PC-9 (cell line): ENCODE measurements around the gene ARHGAP26. TPM values are rescaled to one million over a fixed set of nuclear protein-coding genes. Genes with fewer than 3 reads are reported as not detected.
A peak's percentile ranks its signal among the peaks of the same experiment; 100 is the strongest.

Source experiments
- BruUV-seq: library from RNA; stranded (reverse); fragments of 400-500 nt; replicated peaks from 2 replicates; lab custom pipeline; 2021; lab: Mats Ljungman, UMichigan
- CTCF ChIA-PET: fragments of 300-600 bp; sonication (Branson Sonifier 250); formaldehyde crosslinking; loops from one replicate; lab custom pipeline; 2022; ENCODE audit warnings: antibody characterized with exemption; lab: Charles Lee
- POLR2A ChIA-PET: fragments of 300-600 bp; sonication (Branson Sonifier 250); formaldehyde crosslinking; loops from one replicate; lab custom pipeline; 2022; ENCODE audit warnings: antibody characterized with exemption; ENCODE audit not compliant: unreplicated experiment; lab: Charles Lee
- DNase-seq, 2 experiments: peaks; one replicate each; pipeline versions ENCODE4 v3.0.0 to v3.0.0-alpha.2; 2015 to 2022; ENCODE audit warnings: mixed read lengths in 1 of 2
- H2AFZ ChIP-seq: fragments of 200-600 bp; sonication (generic); 2 replicates; pipeline ENCODE4 v1.8.1; 2017; ENCODE audit warnings: antibody characterized with exemption
- H3F3A ChIP-seq: fragments of 200-600 bp; sonication (generic); 2 replicates; pipeline ENCODE4 v1.8.1; 2017; ENCODE audit warnings: antibody characterized with exemption, mild to moderate bottlenecking, low read depth; ENCODE audit not compliant: insufficient read depth
- H3K27ac ChIP-seq: fragments of 200-600 bp; sonication (generic); 2 replicates; pipeline ENCODE4 v1.6.1; 2016; ENCODE audit warnings: mixed run types
- H3K27me3 ChIP-seq: fragments of 200-600 bp; sonication (generic); 2 replicates; pipeline ENCODE4 v1.6.1; 2016; ENCODE audit warnings: low read depth, mixed run types; ENCODE audit not compliant: insufficient read depth
- H3K36me3 ChIP-seq: fragments of 200-600 bp; sonication (generic); 2 replicates; pipeline ENCODE4 v1.6.1; 2016; ENCODE audit warnings: low read depth, mixed run types
- H3K4me1 ChIP-seq: fragments of 200-600 bp; sonication (generic); replicated peaks from 2 replicates; pipeline ENCODE4 v1.6.1; 2016; ENCODE audit warnings: mixed run types; ENCODE audit not compliant: insufficient read depth
- H3K4me2 ChIP-seq: fragments of 200-600 bp; sonication (generic); 2 replicates; pipeline ENCODE4 v1.6.1; 2017; ENCODE audit warnings: mixed run types
- H3K4me3 ChIP-seq: fragments of 200-600 bp; sonication (generic); 2 replicates; pipeline ENCODE4 v1.6.1; 2016; ENCODE audit warnings: mixed run types
- H3K79me2 ChIP-seq: fragments of 200-600 bp; sonication (generic); 2 replicates; pipeline ENCODE4 v1.6.1; 2017; ENCODE audit warnings: low read depth, mixed run types
- H3K9me2 ChIP-seq: fragments of 200-600 bp; sonication (generic); 2 replicates; pipeline ENCODE4 v1.8.1; 2017; ENCODE audit warnings: mild to moderate bottlenecking; ENCODE audit not compliant: insufficient read depth
- H3K9me3 ChIP-seq: fragments of 200-600 bp; sonication (generic); 2 replicates; pipeline ENCODE4 v1.8.1; 2016; ENCODE audit warnings: low read depth; ENCODE audit not compliant: insufficient read depth
- H4K20me1 ChIP-seq: fragments of 200-600 bp; sonication (generic); 2 replicates; pipeline ENCODE4 v1.8.1; 2017; ENCODE audit not compliant: insufficient read depth
- EZH2 ChIP-seq: fragments of 200-600 bp; sonication (generic); IDR thresholded peaks from 2 replicates; pipeline ENCODE4 v1.8.0; 2017; ENCODE audit warnings: antibody characterized with exemption, low read depth
- intact Hi-C: fragments of 100-400 bp; cut with micrococcal nuclease; formaldehyde crosslinking; loops from one replicate; pipeline ENCODE4 v1.10.0; 2022; ENCODE audit not compliant: unreplicated experiment
- total RNA-seq: library from RNA; stranded (reverse); gene quantifications from 2 replicates; pipeline ENCODE4 v1.2.3, GENCODE V29; 2021
- TF ChIP-seq, protein P1 (sequence below): fragments of 200-600 bp; sonication (generic); conservative IDR thresholded peaks from 2 replicates; pipeline ENCODE4 v1.6.1; 2017; ENCODE audit warnings: mixed run types, antibody characterized with exemption, mild to moderate bottlenecking, moderate library complexity

Gene ARHGAP26
- total RNA-seq, 1 experiment from 2014 or later: 29.7 TPM

DNA sequence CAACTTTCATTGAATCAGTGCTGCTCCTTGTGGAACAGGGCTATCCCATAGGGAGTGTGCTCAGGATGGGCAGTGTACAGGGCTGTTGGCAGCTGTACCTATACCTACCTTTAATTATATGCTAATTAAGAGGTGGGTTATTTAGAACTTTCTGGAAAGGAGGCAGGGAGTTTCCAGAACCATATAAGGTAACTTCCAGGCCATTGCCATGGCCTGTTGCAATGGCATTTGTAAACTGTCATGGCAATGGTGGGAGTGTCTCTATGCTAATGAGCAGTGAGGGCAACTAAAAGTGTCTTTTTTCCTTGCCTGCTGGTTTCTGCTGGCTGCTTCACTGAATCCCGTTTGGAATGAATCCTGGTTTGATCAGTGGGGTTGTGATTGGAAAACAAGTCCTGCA, 2.3 kb upstream of the ARHGAP26 start:
- H3K79me2 ChIP-seq: peaks cover 13% of the 10 kb centered on the region
- H3F3A ChIP-seq: 0 out of 2 replicates have a peak, but pooled peaks cover 3% of the 10 kb centered on the region
- TF ChIP-seq, protein P1, sequence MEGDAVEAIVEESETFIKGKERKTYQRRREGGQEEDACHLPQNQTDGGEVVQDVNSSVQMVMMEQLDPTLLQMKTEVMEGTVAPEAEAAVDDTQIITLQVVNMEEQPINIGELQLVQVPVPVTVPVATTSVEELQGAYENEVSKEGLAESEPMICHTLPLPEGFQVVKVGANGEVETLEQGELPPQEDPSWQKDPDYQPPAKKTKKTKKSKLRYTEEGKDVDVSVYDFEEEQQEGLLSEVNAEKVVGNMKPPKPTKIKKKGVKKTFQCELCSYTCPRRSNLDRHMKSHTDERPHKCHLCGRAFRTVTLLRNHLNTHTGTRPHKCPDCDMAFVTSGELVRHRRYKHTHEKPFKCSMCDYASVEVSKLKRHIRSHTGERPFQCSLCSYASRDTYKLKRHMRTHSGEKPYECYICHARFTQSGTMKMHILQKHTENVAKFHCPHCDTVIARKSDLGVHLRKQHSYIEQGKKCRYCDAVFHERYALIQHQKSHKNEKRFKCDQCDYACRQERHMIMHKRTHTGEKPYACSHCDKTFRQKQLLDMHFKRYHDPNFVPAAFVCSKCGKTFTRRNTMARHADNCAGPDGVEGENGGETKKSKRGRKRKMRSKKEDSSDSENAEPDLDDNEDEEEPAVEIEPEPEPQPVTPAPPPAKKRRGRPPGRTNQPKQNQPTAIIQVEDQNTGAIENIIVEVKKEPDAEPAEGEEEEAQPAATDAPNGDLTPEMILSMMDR: no peak
- no peak for TF ChIP-seq EZH2
- intact Hi-C loops: no loop called here
- no peak overlapping the region for H2AFZ ChIP-seq
- no peaks in the 10 kb centered on the region for H3K36me3 ChIP-seq
- no peak overlapping the region for H3K27ac ChIP-seq
- no peak for DNase-seq
- POLR2A ChIA-PET: no interaction called here
- no peaks in the 10 kb centered on the region for H3K27me3 ChIP-seq
- no peak overlapping the region for H3K4me3 ChIP-seq
- H3K4me1 ChIP-seq: peaks cover 22% of the 10 kb centered on the region
- no TSS peak for BruUV-seq
- CTCF ChIA-PET: no interaction called here
- no peaks in the 10 kb centered on the region for H3K9me2 ChIP-seq
- no peak overlapping the region for H3K4me2 ChIP-seq
- H4K20me1 ChIP-seq: peaks cover 3% of the 10 kb centered on the region; the same call in 1 of the 2 replicates
- no peaks in the 10 kb centered on the region for H3K9me3 ChIP-seq

DNA sequence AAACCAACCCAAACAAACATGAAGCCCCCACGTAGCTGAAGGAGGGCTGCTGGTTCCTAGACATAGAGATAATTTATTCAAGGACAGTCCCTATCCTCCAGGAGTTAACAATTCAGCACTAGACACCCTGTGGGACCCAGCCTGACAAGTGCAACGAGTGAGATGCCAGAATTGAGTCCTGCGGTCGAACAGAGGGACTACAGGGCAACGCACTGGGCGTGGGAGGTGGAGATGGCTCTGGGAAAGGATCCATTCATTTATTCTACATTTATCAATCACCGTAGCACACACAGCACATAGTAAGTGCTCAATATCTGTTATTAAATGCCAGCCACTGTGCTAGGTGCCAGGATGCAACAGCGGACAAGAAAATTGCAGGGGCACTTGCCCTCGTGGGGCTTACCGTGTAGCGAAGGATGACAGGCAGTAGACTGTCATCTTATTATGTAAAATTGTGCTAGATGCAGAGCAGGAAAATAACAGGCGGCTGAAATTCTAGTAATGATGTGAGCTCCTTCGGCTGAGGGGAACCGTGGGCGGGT, 855 bp upstream of the ARHGAP26 start:
- POLR2A ChIA-PET: interaction anchor here (0.6 to 0.7 kb wide), 5 partner anchors 8 to 132 kb away, joined by 3 to 8 read pairs (median 3); no protein-coding TSS in a partner anchor
- H3K9me3 ChIP-seq: no peaks in the 10 kb centered on the region
- H3K4me1 ChIP-seq: peaks cover 29% of the 10 kb centered on the region
- H3F3A ChIP-seq: 0 out of 2 replicates have a peak, but pooled peaks cover 3% of the 10 kb centered on the region
- CTCF ChIA-PET: interaction anchor here (2.6 kb wide), 1 partner anchor 98 kb away, joined by 14 read pairs; no protein-coding TSS in a partner anchor
- peaks cover 3% of the 10 kb centered on the region; the same call in 1 of the 2 replicates for H4K20me1 ChIP-seq
- no peak for TF ChIP-seq EZH2
- TF ChIP-seq, protein P1: 0 out of 2 replicates have a peak, but pooled peaks have one; percentile 17
- no peak overlapping the region for H3K27ac ChIP-seq
- H2AFZ ChIP-seq: peak overlapping the region; percentile 89
- DNase-seq: peak in 1 of 2 experiments; percentile 37
- H3K4me3 ChIP-seq: peak overlapping the region; percentile 71
- H3K79me2 ChIP-seq: peaks cover 28% of the 10 kb centered on the region
- H3K4me2 ChIP-seq: peak overlapping the region; percentile 96
- no peaks in the 10 kb centered on the region for H3K27me3 ChIP-seq
- H3K36me3 ChIP-seq: no peaks in the 10 kb centered on the region
- intact Hi-C loops: no loop called here
- no peaks in the 10 kb centered on the region for H3K9me2 ChIP-seq
- BruUV-seq: no TSS peak

DNA sequence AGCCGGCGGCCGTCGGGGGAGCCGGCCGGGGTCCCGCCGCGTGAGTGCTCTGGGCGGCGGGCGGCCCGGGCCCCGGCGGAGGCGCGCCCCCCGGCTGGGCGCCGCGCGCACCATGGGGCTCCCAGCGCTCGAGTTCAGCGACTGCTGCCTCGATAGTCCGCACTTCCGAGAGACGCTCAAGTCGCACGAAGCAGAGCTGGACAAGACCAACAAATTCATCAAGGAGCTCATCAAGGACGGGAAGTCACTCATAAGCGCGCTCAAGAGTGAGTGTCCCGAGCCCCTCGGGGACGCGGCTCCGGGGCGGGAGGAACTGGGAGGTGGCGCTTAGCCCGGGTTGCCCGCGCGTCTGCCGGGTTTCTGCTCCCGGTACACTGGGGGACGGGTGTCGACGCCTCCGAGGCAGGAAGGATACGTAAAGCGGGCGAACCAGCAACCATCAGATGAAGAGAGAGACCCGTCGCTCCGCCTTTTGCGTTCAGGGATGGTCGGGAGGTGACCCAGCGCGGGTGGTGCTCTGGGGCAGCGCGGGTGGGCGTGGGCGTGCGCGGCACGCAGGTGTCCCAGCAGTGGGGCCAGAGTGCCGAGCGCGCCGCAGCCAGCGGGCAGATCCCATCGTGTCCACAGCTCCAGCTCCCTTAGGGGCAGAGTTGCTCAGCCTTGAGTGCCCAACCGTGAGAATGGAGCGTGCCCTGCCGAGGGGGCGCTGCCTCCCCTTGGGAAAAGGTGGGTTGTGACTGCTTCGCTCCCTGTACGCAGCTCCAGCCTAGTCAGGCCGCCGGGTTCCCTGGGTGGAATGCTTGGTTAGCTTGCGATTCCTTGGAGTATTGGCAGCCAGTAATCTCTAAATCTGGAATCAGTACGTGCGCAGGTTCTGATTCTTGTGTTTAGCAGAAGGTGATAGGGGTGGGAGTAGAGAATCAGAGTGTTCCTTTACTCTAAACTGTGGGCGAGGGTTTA, 753 bp downstream of the ARHGAP26 start:
- H3K27ac ChIP-seq: peak overlapping the region; percentile 59
- H3K79me2 ChIP-seq: peaks cover 43% of the 10 kb centered on the region
- peaks cover 3% of the 10 kb centered on the region; the same call in 1 of the 2 replicates for H4K20me1 ChIP-seq
- H3K4me1 ChIP-seq: peaks cover 29% of the 10 kb centered on the region
- H3K9me3 ChIP-seq: no peaks in the 10 kb centered on the region
- ChIA-PET POLR2A (interaction anchor here (0.6 to 0.7 kb wide), 3 partner anchors 47 to 338 kb away, joined by 3 to 8 read pairs (median 7); no protein-coding TSS in a partner anchor), CTCF (interaction anchor here (0.6 to 2.6 kb wide), 4 partner anchors 48 to 96 kb away, joined by 3 to 14 read pairs (median 4); no protein-coding TSS in a partner anchor)
- H2AFZ ChIP-seq: peak overlapping the region; percentile 85
- intact Hi-C loops: loop anchor here (1.0 to 5.0 kb wide), 4 partner anchors 50 to 96 kb away; no protein-coding TSS in a partner anchor
- H3K27me3 ChIP-seq: no peaks in the 10 kb centered on the region
- H3K36me3 ChIP-seq: no peaks in the 10 kb centered on the region
- peaks cover 3% of the 10 kb centered on the region; the same call in 1 of the 2 replicates for H3F3A ChIP-seq
- no peaks in the 10 kb centered on the region for H3K9me2 ChIP-seq
- no TSS peak for BruUV-seq
- DNase-seq: peak; percentile 55 to 59
- H3K4me3 ChIP-seq: peak overlapping the region; percentile 71
- H3K4me2 ChIP-seq: peak overlapping the region; percentile 93
- TF ChIP-seq EZH2: no peak
- TF ChIP-seq, protein P1: peak; percentile 40; the same call in 1 of the 2 replicates
